IPS-18a (cell line): Measurements from ENCODE around the gene SRCIN1.
"Not testable (repeated sequence)": the region's sequence is repeated elsewhere in the genome, so short reads cannot be mapped to it uniquely, and the experiment has no call there.

ENCODE experiments used
- H3K27ac ChIP-seq: one replicate; pipeline ENCODE4 v1.5.1; 2013; ENCODE audit warnings: low read length
- H3K27me3 ChIP-seq: one replicate; pipeline ENCODE4 v1.6.1; 2013; ENCODE audit warnings: mild to moderate bottlenecking, low read length; ENCODE audit not compliant: control insufficient read depth, insufficient read depth
- H3K36me3 ChIP-seq: one replicate; pipeline ENCODE4 v1.6.1; 2013; ENCODE audit warnings: low read depth, low read length; ENCODE audit not compliant: control insufficient read depth
- H3K4me1 ChIP-seq: one replicate; pipeline ENCODE4 v1.6.1; 2013; ENCODE audit warnings: low read depth, low read length; ENCODE audit not compliant: control insufficient read depth
- H3K4me3 ChIP-seq: one replicate; pipeline ENCODE4 v1.5.1; 2013; ENCODE audit warnings: low read length
- H3K9ac ChIP-seq: one replicate; pipeline ENCODE4 v1.6.1; 2013; ENCODE audit warnings: mild to moderate bottlenecking, low read length, moderate library complexity
- H3K9me3 ChIP-seq: one replicate; pipeline ENCODE4 v1.6.1; 2013; ENCODE audit warnings: low read depth, low read length; ENCODE audit not compliant: control insufficient read depth

The SRCIN1 gene, protein sequence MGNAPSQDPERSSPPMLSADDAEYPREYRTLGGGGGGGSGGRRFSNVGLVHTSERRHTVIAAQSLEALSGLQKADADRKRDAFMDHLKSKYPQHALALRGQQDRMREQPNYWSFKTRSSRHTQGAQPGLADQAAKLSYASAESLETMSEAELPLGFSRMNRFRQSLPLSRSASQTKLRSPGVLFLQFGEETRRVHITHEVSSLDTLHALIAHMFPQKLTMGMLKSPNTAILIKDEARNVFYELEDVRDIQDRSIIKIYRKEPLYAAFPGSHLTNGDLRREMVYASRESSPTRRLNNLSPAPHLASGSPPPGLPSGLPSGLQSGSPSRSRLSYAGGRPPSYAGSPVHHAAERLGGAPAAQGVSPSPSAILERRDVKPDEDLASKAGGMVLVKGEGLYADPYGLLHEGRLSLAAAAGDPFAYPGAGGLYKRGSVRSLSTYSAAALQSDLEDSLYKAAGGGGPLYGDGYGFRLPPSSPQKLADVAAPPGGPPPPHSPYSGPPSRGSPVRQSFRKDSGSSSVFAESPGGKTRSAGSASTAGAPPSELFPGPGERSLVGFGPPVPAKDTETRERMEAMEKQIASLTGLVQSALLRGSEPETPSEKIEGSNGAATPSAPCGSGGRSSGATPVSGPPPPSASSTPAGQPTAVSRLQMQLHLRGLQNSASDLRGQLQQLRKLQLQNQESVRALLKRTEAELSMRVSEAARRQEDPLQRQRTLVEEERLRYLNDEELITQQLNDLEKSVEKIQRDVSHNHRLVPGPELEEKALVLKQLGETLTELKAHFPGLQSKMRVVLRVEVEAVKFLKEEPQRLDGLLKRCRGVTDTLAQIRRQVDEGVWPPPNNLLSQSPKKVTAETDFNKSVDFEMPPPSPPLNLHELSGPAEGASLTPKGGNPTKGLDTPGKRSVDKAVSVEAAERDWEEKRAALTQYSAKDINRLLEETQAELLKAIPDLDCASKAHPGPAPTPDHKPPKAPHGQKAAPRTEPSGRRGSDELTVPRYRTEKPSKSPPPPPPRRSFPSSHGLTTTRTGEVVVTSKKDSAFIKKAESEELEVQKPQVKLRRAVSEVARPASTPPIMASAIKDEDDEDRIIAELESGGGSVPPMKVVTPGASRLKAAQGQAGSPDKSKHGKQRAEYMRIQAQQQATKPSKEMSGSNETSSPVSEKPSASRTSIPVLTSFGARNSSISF

DNA sequence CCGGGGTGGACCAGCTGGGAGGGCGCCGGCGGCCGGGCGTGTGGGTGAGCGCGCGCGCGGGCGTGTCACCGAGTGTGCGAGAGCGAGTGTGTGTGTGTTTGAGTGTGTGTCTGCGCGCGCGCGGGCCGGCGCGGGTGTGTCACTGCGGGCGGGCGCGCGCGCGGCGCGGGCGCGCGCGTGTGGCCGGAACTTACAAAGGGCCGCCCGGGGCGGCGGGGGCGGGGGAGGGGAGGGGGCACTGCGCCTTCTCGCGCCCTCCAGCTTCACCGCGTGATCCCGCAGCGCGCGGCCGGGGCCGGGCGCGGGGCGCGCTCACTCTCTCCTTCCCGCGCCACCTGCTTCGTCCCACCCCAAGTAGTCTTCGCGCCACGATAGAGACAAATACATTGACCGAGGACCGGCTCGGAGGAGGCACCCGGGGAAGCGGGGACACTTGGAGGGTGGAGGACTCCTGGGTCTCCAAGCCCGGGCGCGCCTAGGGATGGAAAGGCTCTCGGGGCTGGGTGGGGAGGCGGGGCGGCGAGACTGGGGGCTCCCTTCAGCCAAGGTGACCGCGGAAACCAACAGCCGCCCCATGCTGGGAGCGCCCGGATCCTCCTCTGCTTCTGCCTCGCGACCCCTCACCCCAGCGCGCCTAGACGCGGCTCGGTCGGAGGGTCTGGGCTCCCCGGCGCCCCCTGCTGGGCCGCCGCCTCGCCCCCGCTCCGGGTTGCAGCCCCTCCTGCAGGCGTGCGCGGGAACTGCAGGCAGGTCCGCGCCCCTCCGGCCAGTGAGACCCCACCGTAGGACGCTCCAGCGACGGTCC lies at the start of gene SRCIN1:
SRCIN1 (minus strand) TSS at position 112 of the 805 bp plus-strand sequence. CDS start 247 bp downstream, outside the sequence.
- H3K4me1 ChIP-seq = peaks cover 46% of the 10 kb centered on the region
- H3K9ac ChIP-seq = peak within 1 kb of the TSS; percentile 53
- no peaks in the 10 kb centered on the region for H3K36me3 ChIP-seq
- no peaks in the 10 kb centered on the region for H3K9me3 ChIP-seq
- peaks cover 43% of the 10 kb centered on the region for H3K27me3 ChIP-seq
- no peak within 1 kb of the TSS for H3K27ac ChIP-seq
- peak within 1 kb of the TSS; percentile 61 for H3K4me3 ChIP-seq

DNA sequence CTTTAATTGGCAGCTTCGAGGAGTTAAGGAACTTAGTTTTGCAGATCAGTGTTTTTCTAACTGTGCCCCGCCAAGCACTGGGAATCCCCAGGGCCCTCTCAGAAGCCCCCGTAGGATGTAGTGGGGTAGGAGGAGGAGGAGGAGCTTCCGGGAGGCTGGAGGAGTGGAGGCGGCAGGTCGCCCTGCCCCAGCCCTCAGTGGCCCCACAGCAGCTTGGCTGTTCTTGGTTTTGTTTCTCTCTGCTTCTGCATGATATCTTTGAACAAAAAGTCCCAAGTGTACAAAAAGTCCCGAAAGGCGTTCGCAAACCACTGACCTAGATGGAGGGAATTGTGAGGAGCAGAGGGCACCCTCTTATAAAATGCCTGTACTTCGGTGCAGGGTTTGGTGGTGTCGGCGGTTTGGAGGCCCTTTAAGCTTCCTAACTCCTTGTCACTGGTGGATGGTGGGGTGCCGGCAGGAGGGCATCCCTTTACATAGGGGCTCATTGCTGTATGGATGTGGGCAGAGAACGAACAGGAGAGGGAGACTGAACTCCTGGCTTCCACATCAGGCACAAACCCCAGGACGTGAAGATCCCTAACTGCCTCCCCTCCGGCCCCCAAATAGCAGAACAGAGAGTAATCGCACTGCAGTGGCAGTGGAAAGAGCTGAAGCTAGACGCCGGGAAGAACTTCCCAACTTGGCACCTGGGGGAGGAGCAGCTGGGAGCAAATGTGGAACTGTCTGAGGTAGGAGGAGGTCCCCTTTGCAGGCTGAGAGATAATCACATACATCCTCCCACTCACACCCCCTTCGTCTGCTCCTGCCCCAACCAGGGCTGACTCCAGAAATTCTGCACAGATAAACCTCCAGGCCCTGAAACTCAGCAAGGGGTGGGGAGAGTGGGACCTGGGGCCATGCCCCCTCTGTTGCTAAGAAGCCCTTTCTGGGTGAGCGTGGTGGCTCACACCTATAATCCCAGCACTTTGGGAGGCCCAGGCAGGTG lies 49.0 kb upstream of the SRCIN1 start:
- Histone ChIP-seq H3K4me3 (no peak overlapping the region), H3K4me1 (peaks cover 15% of the 10 kb centered on the region), H3K9me3 (no peaks in the 10 kb centered on the region), H3K27me3 (no peaks in the 10 kb centered on the region), H3K27ac (no peak overlapping the region), H3K9ac (no peak overlapping the region), H3K36me3 (no peaks in the 10 kb centered on the region)

DNA sequence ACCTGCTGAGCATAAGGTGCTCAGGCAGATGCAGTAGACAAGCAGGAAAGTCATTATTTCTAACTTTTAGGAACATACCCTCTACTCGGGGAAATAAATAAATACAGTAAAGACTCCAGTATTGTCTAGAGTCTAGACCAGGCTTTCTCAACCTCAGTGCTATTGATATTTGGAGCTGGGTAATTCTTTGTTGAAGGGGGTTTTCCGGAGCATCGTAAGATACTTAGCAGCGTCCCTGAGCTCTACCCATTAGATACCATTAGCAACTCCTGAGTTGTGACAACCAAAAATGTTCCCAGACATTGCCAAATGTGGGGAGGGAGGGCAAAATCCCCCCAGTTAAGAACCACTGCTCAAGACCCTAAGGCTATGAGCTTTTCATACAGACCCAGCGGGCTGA lies 47.9 kb upstream of the SRCIN1 start:
- Histone ChIP-seq H3K4me1 (peaks cover 15% of the 10 kb centered on the region), H3K4me3 (no peak overlapping the region), H3K27me3 (no peaks in the 10 kb centered on the region), H3K9me3 (no peaks in the 10 kb centered on the region), H3K9ac (no peak overlapping the region), H3K27ac (no peak overlapping the region), H3K36me3 (no peaks in the 10 kb centered on the region)

DNA sequence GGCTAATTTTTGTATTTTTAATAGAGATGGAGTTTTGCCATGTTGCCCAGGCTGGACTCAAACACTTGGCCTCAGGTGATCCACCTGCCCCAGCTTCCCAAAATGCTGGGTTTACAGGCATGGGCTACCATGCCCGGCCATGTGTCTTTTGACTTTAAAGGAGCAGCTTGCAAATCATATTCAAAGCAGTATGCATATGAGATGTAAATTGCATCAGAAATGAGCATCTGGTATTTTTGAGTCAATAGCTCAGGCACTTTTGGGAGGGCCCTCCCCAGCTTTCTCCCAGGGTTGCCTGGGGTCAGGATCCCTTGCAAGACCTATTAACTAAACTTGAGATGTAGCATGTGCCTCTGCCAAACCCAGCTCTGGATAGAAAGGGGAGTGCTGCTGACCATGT lies 47.5 kb upstream of the SRCIN1 start:
- no peak overlapping the region for H3K27ac ChIP-seq
- no peaks in the 10 kb centered on the region for H3K27me3 ChIP-seq
- no peaks in the 10 kb centered on the region for H3K36me3 ChIP-seq
- H3K4me1 ChIP-seq = peaks cover 15% of the 10 kb centered on the region
- H3K9ac ChIP-seq = no peak overlapping the region
- H3K4me3 ChIP-seq = no peak overlapping the region
- no peaks in the 10 kb centered on the region for H3K9me3 ChIP-seq

DNA sequence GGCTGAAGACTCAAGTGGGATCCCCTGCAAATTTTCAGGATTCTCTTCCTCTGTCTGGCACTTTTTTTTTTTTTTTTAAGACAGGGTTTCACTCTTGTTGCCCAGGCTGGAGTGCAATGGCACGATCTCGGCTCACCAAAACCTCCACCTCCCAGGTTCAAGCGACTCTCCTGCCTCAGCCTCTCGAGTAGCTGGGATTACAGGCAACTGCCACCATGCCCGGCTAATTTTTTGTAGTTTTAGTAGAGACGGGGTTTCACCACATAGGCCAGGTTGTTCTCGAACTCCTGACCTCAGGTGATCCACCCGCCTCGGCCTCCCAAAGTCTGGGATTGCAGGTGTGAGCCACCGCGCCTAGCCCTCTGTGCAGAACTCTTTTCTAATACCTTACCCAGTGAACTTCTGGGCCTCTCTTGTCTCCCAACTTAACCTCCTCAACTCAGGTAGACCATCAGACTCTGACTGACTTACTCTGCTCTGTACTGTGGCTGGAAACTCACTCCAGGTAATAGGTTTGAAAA lies 45.0 kb upstream of the SRCIN1 start:
- not testable (repeated sequence) for H3K4me1 ChIP-seq, H3K27ac ChIP-seq, H3K27me3 ChIP-seq, H3K9me3 ChIP-seq, H3K9ac ChIP-seq, H3K4me3 ChIP-seq, H3K36me3 ChIP-seq

DNA sequence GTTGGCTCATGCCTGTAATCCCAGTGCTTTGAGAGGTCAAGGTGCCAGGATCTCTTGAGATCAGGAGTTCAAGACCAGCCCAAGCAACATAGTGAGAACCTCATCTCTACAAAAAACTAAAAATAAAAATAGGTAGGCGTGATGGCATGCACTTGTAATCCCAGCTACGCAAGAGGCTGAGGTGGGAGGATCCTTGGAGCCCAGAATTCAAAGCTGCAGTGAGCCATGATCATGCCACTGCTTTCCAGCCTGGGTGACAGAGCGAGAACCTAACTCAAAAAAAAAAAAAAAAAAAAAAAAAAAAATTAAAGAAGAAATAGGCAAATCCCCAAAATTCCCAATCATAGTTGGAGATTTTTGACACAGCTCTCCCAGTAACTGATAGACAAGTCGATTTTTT lies 32.2 kb upstream of the SRCIN1 start:
- H3K9ac ChIP-seq = no peak overlapping the region
- no peak overlapping the region for H3K4me3 ChIP-seq
- no peaks in the 10 kb centered on the region for H3K36me3 ChIP-seq
- H3K4me1 ChIP-seq = peaks cover 4% of the 10 kb centered on the region
- H3K27ac ChIP-seq = no peak overlapping the region
- no peaks in the 10 kb centered on the region for H3K9me3 ChIP-seq
- H3K27me3 ChIP-seq = no peaks in the 10 kb centered on the region

DNA sequence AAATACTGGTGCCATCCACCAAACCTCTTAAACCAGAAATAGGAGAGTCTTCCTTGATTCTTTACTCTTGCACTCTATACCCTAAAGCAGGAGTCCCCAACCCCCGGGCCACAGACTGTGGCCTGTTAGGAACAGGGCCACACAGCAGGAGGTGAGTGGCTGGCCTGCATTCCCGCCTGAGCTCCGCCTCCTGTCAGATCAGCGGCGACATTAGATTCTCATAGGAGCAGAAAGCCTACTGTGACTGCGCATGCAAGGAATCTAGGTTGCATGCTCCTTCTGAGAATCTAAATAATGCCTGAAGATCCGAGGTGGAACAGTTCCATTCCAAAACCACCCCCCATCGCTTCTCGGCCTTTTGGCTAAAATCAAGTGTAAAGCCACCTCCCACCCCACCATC lies 30.3 kb upstream of the SRCIN1 start:
- Histone ChIP-seq H3K36me3 (no peaks in the 10 kb centered on the region), H3K9ac (no peak overlapping the region), H3K4me3 (no peak overlapping the region), H3K27me3 (no peaks in the 10 kb centered on the region), H3K4me1 (peaks cover 4% of the 10 kb centered on the region), H3K9me3 (no peaks in the 10 kb centered on the region), H3K27ac (no peak overlapping the region)

DNA sequence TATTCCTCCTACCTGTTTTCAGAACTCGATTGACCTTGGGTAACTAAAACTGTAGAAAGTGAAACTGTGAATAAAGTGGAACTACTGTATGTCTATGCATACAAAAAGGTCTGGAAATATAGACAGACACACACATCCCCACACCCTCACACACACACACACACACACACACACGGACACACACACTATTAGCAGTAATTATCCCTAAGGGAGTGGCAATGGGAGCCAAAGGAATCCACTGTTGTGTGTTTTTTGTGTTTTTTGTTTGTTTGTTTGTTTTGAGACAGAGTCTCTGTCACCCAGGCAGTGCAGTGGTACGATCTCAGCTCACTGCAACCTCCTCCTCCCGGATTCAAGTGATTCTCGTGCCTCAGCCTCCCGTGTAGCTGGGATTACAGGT lies 26.6 kb upstream of the SRCIN1 start:
- Histone ChIP-seq H3K4me3 (no peak overlapping the region), H3K9ac (no peak overlapping the region), H3K4me1 (peaks cover 4% of the 10 kb centered on the region), H3K27ac (no peak overlapping the region), H3K36me3 (no peaks in the 10 kb centered on the region), H3K9me3 (no peaks in the 10 kb centered on the region), H3K27me3 (no peaks in the 10 kb centered on the region)

DNA sequence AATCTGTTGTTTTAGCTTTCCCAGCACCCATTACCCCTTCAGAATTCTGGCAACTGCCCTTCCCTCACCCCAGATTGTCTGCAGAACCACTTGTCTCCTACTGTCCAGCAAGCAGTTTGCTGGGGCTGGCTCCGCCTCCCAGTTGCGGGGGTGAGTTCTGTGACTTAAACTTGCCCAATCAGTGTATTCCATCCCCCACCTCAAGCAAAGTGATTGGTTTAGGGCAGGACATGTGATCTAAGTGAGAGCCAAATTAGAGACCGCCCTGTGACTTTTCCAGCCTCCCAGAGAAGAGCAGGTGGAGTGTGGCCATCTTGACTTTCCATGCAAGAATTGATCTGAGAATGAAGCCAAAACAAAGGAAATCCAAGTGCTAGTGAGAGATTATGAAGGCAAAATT lies 22.7 kb upstream of the SRCIN1 start:
- Histone ChIP-seq H3K36me3 (no peaks in the 10 kb centered on the region), H3K9ac (no peak overlapping the region), H3K4me1 (no peaks in the 10 kb centered on the region), H3K27me3 (no peaks in the 10 kb centered on the region), H3K9me3 (no peaks in the 10 kb centered on the region), H3K27ac (no peak overlapping the region), H3K4me3 (no peak overlapping the region)

DNA sequence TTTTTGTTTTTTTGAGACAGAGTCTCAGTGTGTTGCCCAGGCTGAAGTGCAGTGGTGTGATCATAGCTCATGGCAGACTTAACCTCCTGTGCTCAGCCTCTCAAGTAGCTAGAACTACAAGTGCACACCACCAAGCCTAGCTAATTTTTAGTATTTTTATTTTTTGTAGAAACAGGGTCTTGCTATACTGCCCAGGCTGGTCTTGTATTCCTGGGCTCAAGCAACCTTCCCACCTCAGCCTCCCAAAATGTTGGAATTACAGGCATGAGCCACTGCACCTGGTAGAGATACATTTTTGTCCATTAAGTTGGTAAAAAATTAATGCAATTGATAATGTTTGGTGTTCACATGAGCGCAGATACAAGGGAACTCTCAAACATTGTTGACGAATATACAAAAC lies 22.2 kb upstream of the SRCIN1 start:
- Histone ChIP-seq H3K9me3 (no peaks in the 10 kb centered on the region), H3K4me3 (no peak overlapping the region), H3K27me3 (no peaks in the 10 kb centered on the region), H3K27ac (no peak overlapping the region), H3K4me1 (no peaks in the 10 kb centered on the region), H3K36me3 (no peaks in the 10 kb centered on the region), H3K9ac (no peak overlapping the region)
